Erythroblast (primary cell): ENCODE data around the gene FGF2.
A peak's percentile ranks its signal among the peaks of the same experiment; 100 is the strongest.
"Not testable (repeated sequence)": the region's sequence is repeated elsewhere in the genome, so short reads cannot be mapped to it uniquely, and the experiment has no call there.

Experiments used
- DNase-seq, 2 experiments: peaks; one replicate each; lab custom pipeline; 2025; lab: John Stamatoyannopoulos, UW
- GATA1 ChIP-seq: IDR thresholded peaks from 2 replicates; pipeline ENCODE4 v1.6.1; 2011; ENCODE audit warnings: low read depth, mild to moderate bottlenecking, control low read depth, low read length, moderate library complexity
- POLR2A ChIP-seq: IDR thresholded peaks from 2 replicates; pipeline ENCODE4 v1.6.1; 2011; ENCODE audit warnings: mild to moderate bottlenecking, low read length

FGF2 gene

GRCh38 chr4:122922877-122923511 is 96.4 kb downstream of the FGF2 start:
- no peak for TF ChIP-seq GATA1
- TF ChIP-seq POLR2A: peak; percentile 74
- peak; percentile 91 to 92 for DNase-seq

DNA sequence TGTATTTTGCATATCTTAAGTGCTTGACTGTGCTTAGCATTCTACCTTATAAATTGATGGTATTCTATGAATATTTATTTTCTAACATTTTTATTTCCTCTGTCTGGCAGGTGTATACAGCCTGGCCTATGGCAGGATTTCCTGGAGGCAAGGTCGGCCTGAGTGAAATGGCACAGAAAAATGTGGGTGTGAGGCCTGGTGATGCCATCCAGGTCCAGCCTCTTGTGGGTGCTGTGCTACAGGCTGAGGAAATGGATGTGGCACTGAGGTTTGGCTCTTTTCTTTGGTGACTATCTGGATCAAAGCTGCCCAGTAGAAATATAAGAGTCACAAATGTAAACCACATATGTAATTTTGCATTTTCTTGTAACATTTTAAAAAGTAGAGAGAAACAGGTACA is 102.3 kb downstream of the FGF2 start:
- no peak for DNase-seq
- TF ChIP-seq POLR2A (no peak), GATA1 (no peak)

GRCh38 chr4:122930862-122931261 is 104.2 kb downstream of the FGF2 start:
- TF ChIP-seq POLR2A (no peak), GATA1 (no peak)
- peak in 1 of 2 experiments; percentile 44 for DNase-seq

GRCh38 chr4:122932763-122933162 is 106.1 kb downstream of the FGF2 start:
- TF ChIP-seq GATA1 (no peak), POLR2A (no peak)
- no peak for DNase-seq

- DNase-seq: not testable (repeated sequence)
Measured at GRCh38 chr4:122945136-122945535, 118.5 kb downstream of the FGF2 start.

DNA sequence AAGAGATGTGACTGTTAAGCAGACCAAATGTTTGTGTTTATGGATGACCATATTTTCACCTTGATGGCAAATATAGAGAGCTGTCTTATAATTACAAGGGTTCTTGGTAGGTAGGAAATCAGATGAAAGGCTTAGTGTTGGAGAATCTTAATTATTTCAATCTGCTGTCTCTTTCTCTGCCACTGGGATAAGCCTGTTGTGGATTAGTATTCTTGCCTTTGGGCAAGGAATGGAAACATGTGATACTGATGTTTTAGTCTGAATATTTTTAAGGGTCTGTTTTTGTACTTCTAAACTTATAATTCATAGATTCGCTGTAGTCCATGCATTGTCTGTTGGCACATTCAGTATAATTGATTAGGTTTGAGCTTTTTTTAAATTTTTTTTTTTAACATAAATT is 119.5 kb downstream of the FGF2 start:
- DNase-seq: no peak
- no peak for TF ChIP-seq GATA1
- no peak for TF ChIP-seq POLR2A
